Measurements from ENCODE around the gene CCDC190. TPM values are rescaled to one million over a fixed set of nuclear protein-coding genes. Genes with fewer than 3 reads are reported as not detected.
"Not testable (repeated sequence)": the region's sequence is repeated elsewhere in the genome, so short reads cannot be mapped to it uniquely, and the experiment has no call there.

Gene CCDC190
- 6.7 TPM for polyA plus RNA-seq (ENCODE audit: insufficient read length)

DNA sequence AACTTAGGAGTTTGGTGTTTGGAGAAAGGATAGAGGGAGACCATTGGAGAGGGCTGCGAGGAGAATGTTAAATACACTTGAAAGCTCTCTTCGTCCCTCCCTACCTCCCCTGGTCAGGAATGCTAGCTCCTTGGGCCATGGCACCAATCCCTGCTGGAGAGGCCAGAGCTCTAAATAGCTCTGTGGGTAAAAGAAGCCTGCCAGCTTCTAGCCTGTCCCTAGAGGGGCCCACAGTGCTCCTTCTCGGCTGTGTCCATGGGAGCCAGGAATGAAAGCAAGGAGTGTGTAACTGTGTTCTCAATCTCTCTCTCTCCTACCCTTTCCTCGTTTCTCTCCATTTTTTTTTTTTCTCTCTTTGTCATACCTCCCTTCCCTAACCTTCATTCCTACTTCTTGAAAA is at the start of gene CCDC190:
Gene CCDC190, minus strand, starts transcription at position 75 of the 400 bp plus-strand sequence. CDS start 1,529 bp downstream, outside the sequence.
- no peak for DNase-seq

DNA sequence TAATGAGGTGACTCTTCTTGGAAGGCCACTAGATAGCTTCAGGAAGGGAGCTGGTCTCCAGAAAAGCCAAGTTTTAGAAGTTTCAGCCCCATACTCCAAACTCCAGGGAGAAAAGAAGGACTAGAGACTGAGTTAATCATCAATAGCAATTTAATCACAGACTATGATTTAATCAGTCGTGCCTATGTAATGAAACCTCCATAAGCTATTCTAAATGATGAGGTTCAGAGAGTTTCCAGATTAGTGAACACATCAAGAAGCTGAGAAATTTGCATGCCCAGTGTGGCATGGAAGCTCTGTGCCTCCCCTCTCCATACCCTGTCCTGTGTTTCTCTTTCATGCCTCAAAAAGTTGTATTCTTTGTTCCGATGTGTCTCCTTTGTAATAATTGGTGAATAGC is 49.2 kb upstream of the CCDC190 start:
- DNase-seq, result no peak

- no peak for DNase-seq
These were observed 47.8 kb upstream of the CCDC190 start for GRCh38 chr1:162908780-162909179.

GRCh38 chr1:162908236-162908635 is 47.3 kb upstream of the CCDC190 start:
- no peak for DNase-seq

- DNase-seq, result no peak
These were observed 45.5 kb upstream of the CCDC190 start for GRCh38 chr1:162906485-162906884.

DNA sequence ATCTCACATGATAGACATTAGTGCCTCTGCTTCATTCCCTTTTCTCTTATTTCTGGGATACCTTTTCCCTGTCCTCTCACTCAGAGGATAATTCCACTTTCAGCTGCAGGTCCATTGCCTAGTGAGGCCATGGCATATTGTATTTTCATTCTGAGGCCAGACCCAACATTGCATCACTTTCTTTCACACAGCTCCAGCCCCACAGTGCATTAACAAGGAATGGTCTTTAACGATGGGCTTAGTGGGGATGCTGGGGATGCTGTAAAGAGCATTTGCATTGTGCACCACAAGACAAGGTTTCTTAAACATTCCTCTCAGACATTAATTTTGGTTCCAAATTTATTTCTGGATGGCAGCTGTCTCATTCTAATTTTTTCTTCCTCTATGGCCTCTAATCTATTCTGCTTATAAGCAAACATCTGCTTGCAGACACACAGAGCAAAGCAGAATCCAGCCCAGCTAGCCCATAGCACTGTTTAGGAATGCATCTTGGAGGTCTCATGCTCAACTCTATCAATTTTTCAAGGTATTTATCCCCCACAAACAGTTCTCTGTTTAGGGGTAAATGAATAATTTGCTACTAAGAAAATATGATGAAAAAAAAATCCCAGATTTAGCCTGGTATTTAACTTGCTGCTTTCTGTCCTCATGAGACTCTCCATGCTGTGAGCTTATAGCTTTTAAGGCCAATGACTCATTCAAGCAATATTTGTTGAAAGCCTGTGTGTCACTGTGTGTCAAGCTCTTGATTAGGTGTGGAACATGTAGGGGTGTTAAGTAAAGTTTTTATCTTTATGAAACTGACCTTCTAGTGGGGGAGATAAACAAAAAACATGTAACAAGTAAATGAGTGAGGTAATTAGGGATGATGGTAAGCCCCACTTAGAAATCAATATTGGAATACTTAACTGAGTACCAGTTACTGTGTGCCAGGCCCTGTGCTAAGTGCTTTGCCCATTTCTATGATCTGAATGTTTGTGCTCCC is 44.5 kb upstream of the CCDC190 start:
- no peak for DNase-seq

- no peak for DNase-seq
These were observed 43.6 kb upstream of the CCDC190 start for GRCh38 chr1:162904579-162904978.

DNA sequence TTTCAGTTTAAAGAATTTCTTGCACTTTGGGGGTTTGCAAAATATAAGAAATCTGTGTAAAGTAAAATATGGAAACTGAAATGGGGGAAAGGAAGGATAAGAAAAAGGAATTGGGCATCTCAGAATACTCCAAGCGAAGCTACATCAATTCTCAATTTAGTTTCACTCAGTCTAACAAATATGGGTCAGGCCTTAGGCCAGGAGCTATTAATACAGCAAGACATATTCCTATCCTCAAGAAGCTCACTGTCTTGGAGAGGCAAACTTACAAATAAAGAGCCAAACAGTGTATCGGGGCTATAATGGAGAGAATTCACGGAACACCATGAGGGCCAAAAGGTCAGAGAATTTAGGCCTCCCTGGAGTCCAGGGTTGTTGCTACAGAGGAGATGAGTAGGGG is 43.0 kb upstream of the CCDC190 start:
- DNase-seq, result no peak

DNA sequence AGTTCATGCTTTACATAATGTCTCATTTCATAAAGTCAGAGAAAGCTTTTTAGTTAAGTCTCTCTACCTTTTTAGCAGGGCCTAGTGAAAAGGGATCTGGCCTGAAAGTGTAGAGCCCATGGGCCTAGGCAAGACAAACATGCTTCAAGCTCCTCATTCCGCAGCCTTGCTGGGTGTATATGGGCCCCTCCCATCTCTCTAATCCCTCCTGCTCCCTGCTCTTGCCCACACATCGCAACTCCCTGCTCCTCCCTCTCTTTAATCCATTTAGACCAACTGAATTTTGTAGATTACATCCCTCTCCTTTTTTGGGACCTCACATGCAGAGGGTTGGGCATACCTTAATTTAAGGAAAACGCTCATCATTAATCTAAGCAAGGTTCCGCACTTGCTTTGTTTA is 42.3 kb upstream of the CCDC190 start:
- DNase-seq, result no peak

DNA sequence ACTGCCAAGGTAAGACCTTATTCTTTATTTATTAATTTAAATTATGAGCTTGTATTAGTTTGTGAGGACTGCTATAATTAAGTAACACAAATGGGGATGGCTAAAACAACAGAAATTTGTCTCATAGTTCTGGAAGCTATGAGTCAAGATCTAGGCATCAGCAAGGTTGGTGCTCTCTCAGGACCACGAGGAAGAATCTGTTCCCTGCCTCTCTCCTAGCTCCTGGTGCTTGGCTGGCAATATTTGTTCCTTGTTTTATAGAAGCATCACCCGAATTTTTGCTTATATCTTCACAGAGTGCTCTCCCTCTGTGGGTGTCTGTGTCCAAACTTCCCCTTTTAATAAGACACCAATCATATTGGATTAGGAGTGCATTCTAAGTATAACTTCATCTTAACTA is 41.4 kb upstream of the CCDC190 start:
- DNase-seq, result no peak

DNA sequence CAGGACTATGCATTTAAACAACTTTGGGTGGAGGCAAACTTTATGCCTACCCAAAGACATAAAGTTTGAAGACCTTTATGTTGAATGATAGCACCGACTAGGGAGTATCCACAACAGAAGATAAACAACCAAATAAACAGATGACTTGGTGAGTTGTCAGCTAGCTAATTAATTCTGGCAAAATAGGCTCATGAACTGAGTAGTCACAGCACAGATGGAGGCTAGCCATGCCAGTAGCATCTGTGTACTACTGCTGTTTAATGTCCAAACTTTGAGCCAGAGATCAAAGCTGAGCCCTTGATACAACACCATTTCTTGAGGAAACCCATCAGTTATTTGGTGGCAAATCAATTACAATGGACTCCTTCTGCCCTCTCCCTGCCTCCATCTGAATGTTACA is 40.3 kb upstream of the CCDC190 start:
- DNase-seq, result no peak

- DNase-seq, result peak; percentile 12
These were observed 38.6 kb upstream of the CCDC190 start for GRCh38 chr1:162899422-162900146.

DNA sequence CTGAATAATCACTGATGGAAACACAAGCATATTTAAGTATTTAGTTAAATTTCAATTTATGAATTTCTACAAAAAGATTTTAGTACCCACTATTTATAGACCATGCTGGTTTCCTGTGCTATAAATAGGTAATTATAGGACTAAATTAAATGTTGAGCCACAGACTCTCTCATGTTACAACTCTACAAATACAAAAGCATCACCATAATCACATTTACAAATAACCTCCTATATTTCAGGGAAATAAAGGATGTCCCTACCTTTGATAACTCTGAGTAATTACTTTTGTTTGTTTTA is 32.6 kb upstream of the CCDC190 start:
- DNase-seq, result no peak

- no peak for DNase-seq
These were observed 32.1 kb upstream of the CCDC190 start for GRCh38 chr1:162892906-162893611.

- no peak for DNase-seq
These were observed 29.0 kb upstream of the CCDC190 start for GRCh38 chr1:162889989-162890388.

DNA sequence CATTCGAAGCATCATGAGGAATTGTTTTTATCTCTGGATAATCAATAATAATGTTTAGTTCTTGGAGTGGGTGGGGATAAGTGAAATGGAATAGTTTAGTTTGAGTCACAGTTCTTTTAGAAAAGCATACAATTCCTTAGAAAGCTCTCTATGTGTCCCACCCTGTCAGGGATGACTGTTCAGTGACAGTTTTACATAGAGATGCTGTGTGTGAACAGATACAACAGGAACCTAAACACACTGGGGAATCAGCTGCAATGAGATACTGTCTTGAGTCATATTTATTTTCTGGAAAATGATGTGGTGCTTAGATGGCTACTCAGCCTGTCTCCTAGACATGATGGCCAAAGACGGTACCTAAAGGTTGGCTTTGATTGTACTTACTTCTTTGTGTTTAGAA is 25.7 kb upstream of the CCDC190 start:
- DNase-seq, result no peak

DNA sequence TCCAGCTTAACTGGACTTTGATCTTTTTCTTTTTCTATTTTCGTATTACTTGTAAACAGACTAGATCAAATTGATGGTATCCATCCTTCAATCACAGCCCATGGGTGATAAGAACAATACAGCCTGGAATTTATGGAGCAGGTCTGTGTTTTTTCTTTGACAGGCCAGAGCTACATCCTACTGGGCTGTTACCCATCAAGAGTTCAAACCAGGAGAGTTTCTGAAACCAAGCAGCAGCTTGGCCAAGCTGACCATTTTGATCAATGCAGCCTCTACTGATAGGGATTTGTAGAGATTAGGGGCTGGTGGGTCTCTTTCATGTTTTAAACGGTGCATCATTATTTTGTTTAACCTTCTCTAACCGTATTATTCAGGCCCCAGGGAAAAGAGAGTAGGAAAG is 24.3 kb upstream of the CCDC190 start:
- DNase-seq, result no peak

DNA sequence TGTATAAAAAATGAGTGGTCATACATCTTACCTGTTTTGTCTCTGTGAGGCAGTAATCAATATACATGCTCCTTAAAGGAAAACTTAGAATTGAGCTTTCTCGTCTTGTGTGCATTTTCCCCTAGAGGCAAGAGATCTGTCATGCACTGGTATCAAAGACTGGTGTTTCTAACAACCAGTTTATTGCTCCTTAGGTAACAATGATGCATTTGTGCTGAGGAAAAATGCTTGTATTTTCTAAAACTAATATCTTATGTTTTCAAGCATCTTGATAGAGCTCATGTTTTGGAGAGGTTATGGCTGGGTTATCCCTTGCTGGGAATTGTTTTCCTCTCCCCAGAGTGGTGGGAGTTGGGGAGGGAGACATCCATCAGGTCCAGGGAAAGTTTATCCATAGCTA is 23.9 kb upstream of the CCDC190 start:
- DNase-seq, result no peak

DNA sequence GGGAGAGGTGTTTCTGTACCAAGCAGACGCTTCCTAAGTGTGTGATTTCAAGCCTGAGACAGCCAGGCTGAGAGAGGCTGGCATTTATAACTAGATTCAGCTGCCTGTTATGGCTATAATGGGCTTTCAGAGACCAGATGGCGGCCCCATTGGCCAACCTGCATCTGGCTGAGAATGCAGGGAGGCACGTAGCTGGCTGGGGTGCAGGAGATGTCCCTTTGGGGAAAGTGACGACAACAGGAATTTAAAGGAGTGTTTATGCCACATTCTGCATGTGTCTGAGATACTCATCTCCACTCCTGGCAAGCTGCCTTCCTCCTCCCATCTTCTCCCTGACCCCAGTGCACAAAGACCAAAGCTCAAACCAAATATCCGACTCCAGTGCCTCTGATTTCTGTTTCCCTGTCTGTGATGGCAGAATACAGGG is 21.3 kb upstream of the CCDC190 start:
- DNase-seq, result no peak

DNA sequence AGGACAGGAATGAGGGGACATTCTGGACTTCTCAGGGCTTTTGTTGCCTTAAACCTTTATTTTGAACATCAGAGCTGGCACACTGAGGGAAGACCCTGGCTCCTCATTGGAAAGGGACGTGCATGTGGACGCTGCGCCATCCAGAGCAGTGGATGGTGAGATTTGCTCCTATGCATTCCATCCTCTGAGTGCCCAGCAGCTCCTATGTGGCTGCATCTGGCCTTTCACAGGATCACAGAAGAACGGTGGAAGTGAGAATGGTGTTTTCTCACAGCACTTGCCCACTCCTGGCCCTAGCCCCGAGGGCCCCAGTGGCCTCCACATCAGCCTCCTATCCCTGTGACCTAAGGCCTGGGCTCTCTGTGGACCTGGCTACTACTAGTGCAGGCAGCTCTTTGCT is 20.6 kb upstream of the CCDC190 start:
- no peak for DNase-seq

- not testable (repeated sequence) for DNase-seq
These were observed 19.6 kb upstream of the CCDC190 start for GRCh38 chr1:162880617-162881016.

- peak; percentile 33 for DNase-seq
These were observed 17.1 kb upstream of the CCDC190 start for GRCh38 chr1:162878000-162878596.

- no peak for DNase-seq
These were observed 16.4 kb upstream of the CCDC190 start for GRCh38 chr1:162877412-162877811.
